Epithelial cell of proximal tubule (primary cell): ENCODE data around the gene GTSE1. TPM values are rescaled to one million over a fixed set of nuclear protein-coding genes. Genes with fewer than 3 reads are reported as not detected.

Source experiments
- DNase-seq: peaks from one replicate; pipeline ENCODE4 v3.0.0-alpha.2; 2011; ENCODE audit warnings: low read depth
- H3K4me3 ChIP-seq: 2 replicates; pipeline ENCODE4 v1.5.1; 2011; ENCODE audit warnings: low read depth, mild to moderate bottlenecking, low read length
- total RNA-seq: library from RNA; depleted of rRNA; stranded (reverse); fragments of >200 nt; gene quantifications from 2 replicates; pipeline ENCODE4 v1.2.3, GENCODE V29; 2015
- TF ChIP-seq, protein P1 (sequence below): conservative IDR thresholded peaks from 2 replicates; pipeline ENCODE4 v1.5.1; 2012; ENCODE audit warnings: low read depth, mild to moderate bottlenecking, low read length

Gene GTSE1
- total RNA-seq, 1 donor from 2014 or later, result 18.2 TPM

DNA sequence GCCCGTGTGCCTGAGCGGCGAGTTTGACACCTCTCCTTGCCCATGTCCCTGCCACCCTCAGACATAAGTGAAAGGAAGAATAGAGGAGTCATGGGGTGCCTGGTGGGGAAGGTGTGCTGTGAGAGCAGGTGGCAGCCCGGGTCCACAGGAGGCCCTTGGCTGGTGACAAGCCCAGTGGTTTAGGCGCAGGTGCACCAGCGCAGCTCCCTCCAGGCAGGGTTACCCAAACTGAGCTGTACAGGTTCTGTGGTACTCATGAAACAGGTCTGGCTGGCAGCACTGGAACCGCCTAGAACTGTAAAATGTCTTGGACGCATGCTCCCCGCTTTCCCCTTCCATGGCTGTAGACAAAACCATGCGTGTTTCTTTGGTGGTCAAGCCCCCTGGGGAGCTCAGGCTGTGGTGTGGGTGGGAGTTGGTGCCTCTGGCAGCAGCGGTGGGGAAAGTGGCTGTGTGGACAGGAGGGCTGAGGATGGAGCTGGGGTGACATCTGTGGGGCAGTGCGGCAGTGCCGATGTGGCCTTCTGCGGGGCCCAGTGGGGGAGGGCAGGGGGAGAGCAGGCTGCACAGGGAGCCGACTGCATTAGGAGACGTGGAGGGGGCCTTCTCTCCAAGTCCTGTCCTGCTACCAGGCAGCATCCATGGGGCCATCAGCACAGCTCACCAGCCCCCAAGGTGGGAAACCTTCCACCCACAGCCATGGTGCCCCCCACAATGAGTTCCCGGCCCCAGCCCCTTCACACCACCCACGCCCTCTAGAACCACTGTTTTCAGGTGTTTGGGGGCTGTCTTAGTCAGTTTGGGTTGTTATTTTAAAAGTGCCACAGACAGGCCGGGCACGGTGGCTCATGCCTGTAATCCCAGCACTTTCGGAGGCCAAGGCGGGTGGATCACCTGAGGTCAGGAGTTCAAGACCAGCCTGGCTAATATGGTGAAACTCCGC, 5.6 kb upstream of the GTSE1 start:
- TF ChIP-seq, protein P1, sequence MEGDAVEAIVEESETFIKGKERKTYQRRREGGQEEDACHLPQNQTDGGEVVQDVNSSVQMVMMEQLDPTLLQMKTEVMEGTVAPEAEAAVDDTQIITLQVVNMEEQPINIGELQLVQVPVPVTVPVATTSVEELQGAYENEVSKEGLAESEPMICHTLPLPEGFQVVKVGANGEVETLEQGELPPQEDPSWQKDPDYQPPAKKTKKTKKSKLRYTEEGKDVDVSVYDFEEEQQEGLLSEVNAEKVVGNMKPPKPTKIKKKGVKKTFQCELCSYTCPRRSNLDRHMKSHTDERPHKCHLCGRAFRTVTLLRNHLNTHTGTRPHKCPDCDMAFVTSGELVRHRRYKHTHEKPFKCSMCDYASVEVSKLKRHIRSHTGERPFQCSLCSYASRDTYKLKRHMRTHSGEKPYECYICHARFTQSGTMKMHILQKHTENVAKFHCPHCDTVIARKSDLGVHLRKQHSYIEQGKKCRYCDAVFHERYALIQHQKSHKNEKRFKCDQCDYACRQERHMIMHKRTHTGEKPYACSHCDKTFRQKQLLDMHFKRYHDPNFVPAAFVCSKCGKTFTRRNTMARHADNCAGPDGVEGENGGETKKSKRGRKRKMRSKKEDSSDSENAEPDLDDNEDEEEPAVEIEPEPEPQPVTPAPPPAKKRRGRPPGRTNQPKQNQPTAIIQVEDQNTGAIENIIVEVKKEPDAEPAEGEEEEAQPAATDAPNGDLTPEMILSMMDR, result no peak
- no peak for DNase-seq
- no peak overlapping the region for H3K4me3 ChIP-seq

DNA sequence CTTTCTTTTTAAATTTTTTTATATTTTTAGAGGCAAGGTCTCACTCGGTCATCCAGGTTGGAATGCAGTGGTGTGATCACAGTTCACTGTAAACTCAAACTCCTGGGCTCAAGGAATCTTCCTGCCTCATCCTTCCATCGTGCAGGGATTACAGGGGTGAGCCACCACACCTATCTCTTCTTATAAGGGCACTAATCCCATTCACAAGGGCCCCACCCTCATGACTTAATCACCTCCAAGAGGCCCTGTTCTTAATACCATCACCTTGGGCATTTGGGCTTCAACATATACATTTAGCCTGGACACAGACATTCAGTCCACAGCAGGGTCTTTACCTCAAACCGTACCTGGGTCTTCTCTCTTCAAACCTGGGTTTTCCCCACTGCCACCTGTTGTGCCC, 4.5 kb upstream of the GTSE1 start:
- no peak overlapping the region for H3K4me3 ChIP-seq
- DNase-seq, result no peak
- TF ChIP-seq, protein P1, result no peak

DNA sequence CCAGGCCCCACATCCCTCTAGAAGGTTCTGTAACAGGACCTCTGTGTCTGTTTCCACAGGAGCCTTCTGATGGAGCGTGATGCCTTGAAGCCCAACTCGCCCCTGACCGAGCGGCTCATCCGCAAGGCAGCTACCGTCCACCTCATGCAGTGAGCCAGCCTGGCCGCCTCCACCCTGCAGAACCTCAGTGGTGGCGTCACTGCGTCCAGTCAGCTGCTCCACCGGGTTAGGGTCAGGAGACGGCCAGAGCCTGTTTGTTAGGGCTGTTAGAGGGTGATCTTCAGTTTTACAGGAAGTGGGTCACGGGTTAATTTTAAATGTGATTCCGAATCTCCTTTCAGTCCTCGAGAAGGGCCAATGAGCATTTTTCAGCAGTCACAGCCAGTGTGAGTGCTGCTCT, 3.9 kb upstream of the GTSE1 start:
- no peak for DNase-seq
- no peak overlapping the region for H3K4me3 ChIP-seq
- TF ChIP-seq, protein P1, result no peak

DNA sequence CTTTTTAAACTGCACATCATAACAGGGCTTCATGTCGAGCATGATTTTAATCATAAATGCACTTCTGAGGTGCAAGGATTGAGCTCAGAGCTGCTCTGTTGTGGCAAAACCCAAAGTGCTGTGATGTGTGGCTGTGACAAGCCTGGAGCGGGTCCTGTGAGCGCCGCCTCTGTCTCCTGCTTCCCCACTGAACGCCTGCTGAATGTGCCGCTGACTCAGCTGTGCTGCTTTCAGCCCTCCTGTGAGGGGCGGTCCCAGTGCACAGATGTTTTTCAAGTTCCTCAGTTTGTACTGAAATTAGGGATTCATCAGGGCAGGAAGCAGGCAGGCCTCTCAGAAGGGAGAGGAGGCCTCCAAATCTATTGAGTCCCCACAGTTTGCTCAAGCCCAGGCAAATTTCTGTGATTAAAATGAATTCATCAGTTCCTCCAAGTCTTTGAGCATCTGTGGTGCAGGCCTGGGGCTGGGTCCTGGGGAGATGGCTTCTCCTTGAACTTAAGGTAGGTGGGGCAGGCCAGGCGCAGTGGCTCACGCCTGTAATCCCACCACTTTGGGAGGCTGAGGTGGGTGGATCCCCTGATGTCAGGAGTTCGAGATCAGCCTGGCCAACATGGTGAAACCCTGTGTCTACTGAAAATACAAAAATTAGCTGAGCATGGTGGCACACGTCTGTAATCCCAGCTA, 3.0 kb upstream of the GTSE1 start:
- H3K4me3 ChIP-seq, result no peak overlapping the region
- no peak for DNase-seq
- TF ChIP-seq, protein P1, result no peak

DNA sequence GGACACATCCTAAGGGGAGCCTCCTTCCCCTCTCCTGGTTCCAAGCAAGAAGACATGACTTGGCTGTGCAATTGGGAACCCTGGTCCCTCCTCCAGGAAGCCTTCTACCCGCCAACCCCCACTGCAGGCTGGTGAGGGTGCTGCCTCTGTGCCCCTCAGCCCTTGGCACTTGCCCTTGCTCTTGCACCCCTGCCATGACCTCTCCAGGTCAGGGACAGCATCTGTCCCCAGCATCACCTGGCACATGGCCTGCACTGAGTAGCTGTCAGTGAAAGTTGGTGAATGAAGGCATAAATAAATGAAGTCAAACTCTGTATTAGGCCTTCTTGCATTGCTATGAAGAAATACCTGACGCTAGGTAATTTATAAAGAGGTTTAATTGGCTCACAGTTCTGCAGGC, 1.9 kb upstream of the GTSE1 start:
- no peak overlapping the region for H3K4me3 ChIP-seq
- no peak for DNase-seq
- TF ChIP-seq, protein P1, result no peak

DNA sequence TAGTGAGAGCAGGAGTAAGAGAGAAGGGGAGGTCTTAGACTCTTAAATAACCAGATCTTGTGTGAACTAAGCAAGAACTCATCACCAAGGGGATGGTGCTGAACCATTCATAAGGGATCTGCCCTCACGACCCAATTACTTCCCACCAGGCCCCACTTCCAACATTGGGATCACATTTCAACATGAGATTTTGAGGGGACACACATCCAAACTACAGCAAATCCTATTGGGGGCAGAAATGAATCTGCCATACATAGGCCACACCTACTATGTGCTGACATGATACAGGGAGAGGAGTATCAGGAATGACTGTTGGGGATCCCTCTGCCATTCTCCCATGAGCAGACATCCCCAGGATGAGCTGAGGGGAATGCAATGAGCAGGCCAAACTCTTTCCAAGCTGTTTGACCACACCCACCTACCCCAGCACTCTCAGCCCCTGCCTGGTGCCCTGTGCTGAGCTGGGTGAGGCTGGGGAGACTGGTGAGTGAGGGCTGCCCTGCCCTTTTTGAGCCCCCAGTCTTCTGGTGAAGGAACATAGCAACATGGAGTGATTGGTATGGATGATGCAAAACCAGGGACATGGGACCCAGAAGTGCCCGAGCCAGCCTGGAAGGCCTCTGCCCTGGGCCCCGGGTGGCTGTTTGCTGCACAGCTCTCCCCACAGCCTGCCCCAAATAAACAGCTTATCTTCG, 1.2 kb upstream of the GTSE1 start:
- TF ChIP-seq, protein P1, result no peak
- no peak for DNase-seq
- H3K4me3 ChIP-seq, result peak overlapping the region; percentile 79
